H1 (cell line): ENCODE measurements around the gene LEKR1. TPM values are rescaled to one million over a fixed set of nuclear protein-coding genes. Genes with fewer than 3 reads are reported as not detected.

ENCODE experiments used
- ATF2 ChIP-seq: IDR thresholded peaks from 2 replicates; pipeline ENCODE4 v1.6.1; 2012; ENCODE audit warnings: low read length, inconsistent platforms
- ZNF274 ChIP-seq: IDR thresholded peaks from 2 replicates; pipeline ENCODE4 v1.7.0; 2012; ENCODE audit warnings: low read length, borderline replicate concordance; ENCODE audit errors: extremely low read depth
- polyA plus RNA-seq, 7 experiments: library from polyadenylated mRNA; depleted of rRNA in 3 of 7; stranded (reverse) in 5 of 7; unstranded in 2 of 7; fragments of >200 nt in 5 of 7; fragments of 200-250 nt in 2 of 7; gene quantifications; 1 replicate in 5 of 7; 2 replicates in 1 of 7; 4 replicates in 1 of 7; pipeline versions ENCODE4 v1.2.1 to v1.2.3, GENCODE V29; 2011 to 2013; ENCODE audit warnings: missing spikeins in 2 of 7, mixed read lengths in 2 of 7
- total RNA-seq: library from RNA; stranded (reverse); fragmentation: NEBNext Ultra II Directional; extraction: Animal tissue kit (Norgen Biotek cat#: 25700); gene quantifications from 2 replicates; pipeline ENCODE4 v1.2.1, GENCODE V29; 2021

Gene LEKR1
- total and polyA plus RNA-seq, 2 of the 8 experiments (the other 6 are each of a cell fraction or from before 2014, with no cell fraction given), result 0.08 TPM; not detected in 1

- no peak for TF ChIP-seq ATF2
- TF ChIP-seq ZNF274, result no peak
- TF ChIP-seq, all 59 proteins: peak for 0
Measured at GRCh38 chr3:156902916-156903315, 76.8 kb downstream of the LEKR1 start (continued).
